DOHH2 (cell line): ENCODE measurements around the gene MYLIP.

Experiments
- CTCF ChIP-seq: fragments of 200-600 bp; sonication (generic); IDR thresholded peaks from one replicate; pipeline ENCODE4 v1.5.1; 2014; ENCODE audit warnings: antibody characterized with exemption, mild to moderate bottlenecking, low read depth, low read length; ENCODE audit not compliant: poor library complexity, severe bottlenecking
- EZH2phosphoT487 ChIP-seq: fragments of 200-600 bp; sonication (generic); IDR thresholded peaks from 2 replicates; pipeline ENCODE4 v1.6.1; 2017; ENCODE audit warnings: borderline replicate concordance, mild to moderate bottlenecking, antibody characterized with exemption, low read length, moderate library complexity, mixed read lengths

GRCh38 chr6:16148498-16148897, 19.6 kb downstream of the MYLIP start:
- no peak for TF ChIP-seq CTCF
- no peak for TF ChIP-seq EZH2phosphoT487
